T-helper 2 cell (primary cell): ENCODE data around the gene PRKCD.

Source experiments
- DNase-seq, 5 experiments: peaks; one replicate each; pipeline versions ENCODE4 v3.0.0 to v3.0.0-alpha.2; 2012 to 2022

PRKCD gene

GRCh38 chr3:53170325-53171063, 9.5 kb downstream of the PRKCD start:
- DNase-seq = peak in 1 of 5 experiments; percentile 58

DNA sequence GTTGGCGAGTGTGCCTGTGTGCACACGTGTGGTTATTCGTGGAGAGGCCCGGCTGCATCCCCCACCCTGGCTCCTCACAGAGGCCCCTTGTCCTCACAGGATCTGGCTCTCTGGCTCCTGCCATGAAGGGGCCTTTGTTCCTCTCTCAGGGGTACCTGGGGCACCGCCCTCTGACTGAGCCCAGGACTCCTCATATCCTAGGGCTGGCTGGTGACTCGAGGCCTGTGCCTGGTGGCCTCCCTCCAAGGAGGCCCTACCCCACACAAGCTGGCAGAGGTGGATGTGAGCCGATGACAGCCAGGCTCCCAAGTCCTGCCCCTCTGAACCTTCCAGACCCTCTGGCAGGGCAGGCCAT, 10.0 kb downstream of the PRKCD start:
- DNase-seq = no peak

GRCh38 chr3:53171827-53172505, 11.0 kb downstream of the PRKCD start:
- no peak for DNase-seq

- DNase-seq = no peak
Measured at GRCh38 chr3:53173107-53173506, 12.1 kb downstream of the PRKCD start.

DNA sequence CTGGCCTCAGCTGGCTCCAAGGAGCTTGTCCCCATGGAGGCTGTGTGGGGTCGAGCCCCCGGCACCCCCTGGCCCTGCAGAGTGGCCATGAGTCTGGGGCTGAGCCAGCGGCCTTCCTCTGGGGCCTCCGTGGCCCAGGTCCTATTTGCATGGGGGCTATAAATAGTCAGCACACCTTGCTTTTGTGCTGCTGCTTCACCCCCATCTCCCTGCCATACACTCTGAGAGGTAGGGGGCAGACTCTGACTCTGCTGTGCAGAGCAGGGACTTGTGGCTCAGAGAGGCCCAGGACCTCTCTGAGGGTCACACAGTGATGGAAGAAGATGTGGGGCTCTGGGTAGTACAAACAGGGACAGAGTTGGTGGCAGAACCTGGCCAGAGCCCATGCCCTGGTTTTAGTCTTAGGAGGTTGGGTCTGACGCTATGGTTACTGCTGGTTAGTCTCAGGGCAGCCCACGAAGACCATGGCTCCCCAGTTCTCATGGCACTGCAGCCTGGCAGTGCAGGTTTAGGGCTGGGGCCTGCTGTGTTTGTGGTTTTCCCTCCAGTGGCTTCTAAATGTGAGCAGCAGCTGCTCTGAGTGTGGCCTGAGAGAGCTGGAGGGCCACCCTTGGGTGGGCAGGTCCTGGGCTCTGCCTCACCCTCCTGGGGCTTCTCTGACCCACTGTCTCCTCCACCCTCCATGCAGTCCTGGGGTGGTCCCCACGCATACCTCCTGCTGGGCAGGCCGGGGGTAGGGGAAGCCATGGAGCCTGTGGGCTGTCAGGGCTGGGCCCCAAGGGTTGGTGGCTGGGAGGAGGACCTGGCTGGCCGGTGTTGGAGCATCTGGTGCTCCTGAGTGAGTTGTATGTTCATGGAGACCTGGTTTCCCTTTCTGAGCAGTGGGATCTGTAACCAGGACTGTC, 13.6 kb downstream of the PRKCD start:
- no peak for DNase-seq

GRCh38 chr3:53175613-53176540, 14.9 kb downstream of the PRKCD start:
- DNase-seq = no peak

GRCh38 chr3:53178246-53178645, 17.2 kb downstream of the PRKCD start:
- no peak for DNase-seq

DNA sequence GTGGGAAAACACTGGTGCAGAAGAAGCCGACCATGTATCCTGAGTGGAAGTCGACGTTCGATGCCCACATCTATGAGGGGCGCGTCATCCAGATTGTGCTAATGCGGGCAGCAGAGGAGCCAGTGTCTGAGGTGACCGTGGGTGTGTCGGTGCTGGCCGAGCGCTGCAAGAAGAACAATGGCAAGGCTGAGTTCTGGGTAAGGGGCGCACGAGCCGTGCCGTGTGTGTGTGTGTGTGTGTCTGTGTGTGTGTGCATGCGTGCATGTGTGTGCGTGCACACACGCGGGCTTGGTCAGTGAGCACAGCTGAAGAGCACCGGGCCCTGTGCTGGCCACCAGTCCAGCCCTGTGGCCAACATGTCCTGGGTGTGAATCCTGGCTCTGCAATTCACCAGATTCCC, 18.6 kb downstream of the PRKCD start:
- DNase-seq = no peak

DNA sequence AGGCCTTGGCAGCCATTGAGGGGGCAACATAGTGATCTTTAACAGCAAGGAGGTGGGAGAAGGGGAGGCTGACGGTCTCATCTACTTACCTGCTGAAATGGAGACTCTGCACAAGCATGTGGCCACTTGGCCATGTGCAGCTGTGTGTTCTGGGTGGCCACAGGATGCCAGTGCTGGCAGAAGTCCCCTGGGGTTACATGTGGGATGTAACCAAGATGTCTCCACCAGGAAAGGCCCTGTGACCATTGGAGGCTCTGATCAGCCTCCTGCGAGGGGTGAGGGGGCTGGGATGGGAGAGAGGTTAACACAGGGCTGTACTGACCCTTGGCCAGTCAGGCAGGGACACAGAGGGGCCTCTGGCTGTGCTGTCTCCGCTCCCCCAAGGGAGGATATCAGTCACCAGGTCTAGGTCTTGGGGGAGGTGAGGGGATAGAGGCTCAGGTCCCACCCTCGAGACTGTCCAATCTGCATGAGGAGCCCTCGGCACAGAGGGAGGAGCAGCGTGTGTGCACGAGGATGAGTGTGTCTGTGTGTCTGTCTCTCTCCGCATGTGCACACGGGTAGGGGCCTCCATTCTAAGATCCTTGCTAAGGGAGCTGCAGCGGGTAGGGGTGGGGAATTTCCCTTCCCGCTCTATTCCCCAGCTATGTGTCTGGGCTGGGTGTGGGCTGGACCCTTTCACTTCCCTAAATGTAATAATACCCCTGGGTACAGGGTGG, 19.5 kb downstream of the PRKCD start:
- no peak for DNase-seq

DNA sequence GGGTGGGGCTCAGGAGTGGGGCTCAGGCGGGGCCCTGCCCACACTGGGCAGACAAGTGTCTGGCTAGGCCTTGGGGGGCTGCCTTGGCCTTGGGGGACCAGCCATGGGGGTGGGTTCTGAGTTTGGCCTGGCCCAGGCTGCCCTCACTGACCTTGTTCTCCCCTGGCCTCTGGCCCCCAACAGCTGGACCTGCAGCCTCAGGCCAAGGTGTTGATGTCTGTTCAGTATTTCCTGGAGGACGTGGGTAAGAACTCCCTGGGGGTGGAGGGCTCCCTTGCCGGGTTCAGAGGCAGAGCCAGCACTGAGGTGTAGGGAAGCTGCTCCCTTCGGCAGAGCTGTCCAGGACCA, 20.0 kb downstream of the PRKCD start:
- DNase-seq = no peak

DNA sequence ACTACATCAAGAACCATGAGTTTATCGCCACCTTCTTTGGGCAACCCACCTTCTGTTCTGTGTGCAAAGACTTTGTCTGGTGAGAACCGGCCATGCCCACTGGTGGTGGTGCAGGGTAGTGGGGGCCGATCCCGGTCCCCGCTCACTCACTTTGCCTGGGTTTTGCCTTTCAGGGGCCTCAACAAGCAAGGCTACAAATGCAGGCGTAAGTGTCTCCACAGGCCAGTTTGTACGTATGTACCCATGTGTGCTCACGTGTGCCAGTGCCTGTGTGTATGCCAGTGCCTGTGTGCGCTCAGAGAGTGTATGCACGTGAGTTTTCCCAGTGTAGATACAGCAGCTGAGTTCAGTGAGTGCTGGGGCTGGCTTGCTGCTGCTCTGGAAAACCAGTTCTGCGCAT, 20.5 kb downstream of the PRKCD start:
- no peak for DNase-seq

DNA sequence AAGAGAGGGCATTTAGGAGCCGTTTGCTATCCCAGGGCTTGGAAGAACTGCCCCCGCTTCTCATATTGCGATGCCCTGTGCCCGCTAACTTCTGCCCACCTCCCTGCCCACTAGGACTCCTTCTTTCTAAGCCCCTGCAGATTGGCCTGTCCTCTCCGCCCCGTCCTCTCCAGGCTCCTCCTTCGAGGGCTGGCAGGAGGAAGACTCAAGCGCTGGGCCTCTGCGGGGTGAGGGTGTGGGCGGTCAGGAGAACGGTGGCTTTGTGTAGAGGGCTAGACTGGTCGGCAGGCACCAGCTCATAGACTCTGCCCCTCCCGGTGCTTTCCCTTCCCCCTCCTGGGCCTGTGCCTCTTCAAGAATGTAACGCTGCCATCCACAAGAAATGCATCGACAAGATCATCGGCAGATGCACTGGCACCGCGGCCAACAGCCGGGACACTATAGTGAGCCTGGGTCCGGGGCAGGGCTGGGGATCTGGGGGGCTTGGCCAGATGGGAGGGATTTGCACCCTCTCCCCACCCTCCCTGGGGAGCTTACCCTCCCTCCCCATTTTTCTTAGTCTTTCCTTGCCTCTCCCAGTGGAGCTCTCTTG, 21.9 kb downstream of the PRKCD start:
- DNase-seq = no peak

GRCh38 chr3:53183514-53183913, 22.5 kb downstream of the PRKCD start:
- no peak for DNase-seq

DNA sequence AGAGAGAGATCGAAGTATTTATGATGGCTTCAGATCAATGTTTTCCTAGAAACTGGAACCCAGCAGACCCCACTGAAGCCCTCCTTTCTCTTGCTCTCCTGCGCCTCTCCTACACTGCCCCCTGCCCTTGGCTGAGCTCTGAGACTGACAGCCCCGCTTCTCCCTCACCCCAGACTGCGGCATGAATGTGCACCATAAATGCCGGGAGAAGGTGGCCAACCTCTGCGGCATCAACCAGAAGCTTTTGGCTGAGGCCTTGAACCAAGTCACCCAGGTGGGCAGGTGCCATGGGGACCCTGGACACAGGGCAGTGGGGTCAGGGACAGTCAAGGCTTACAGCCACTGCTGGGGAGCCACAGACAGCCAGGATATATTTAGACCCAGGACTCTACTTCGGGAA, 23.7 kb downstream of the PRKCD start:
- no peak for DNase-seq

- DNase-seq = no peak
Measured at GRCh38 chr3:53185761-53186465, 24.9 kb downstream of the PRKCD start.

DNA sequence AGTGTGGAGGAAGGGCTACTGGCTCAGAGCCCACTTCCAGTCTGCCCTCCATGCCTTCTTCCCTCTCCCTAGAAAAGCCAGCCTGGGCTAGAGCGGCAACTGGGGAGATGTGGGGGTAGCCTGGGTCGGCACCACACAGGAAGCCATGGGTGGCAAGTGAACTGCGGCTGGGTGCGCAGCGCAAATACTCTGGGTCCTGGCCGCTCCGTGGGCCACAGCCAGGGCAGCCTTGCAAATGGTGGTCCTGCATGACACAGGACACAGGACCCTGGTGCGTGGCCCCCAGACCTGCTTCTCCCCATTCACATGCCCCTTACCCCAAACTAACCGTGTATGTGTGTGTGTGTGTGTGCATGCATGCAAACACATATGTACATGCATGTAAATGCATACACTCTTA, 25.7 kb downstream of the PRKCD start:
- no peak for DNase-seq

GRCh38 chr3:53187430-53187829, 26.4 kb downstream of the PRKCD start:
- no peak for DNase-seq

- no peak for DNase-seq
Measured at GRCh38 chr3:53188136-53188685, 27.2 kb downstream of the PRKCD start.

GRCh38 chr3:53188720-53189119, 27.7 kb downstream of the PRKCD start:
- no peak for DNase-seq

DNA sequence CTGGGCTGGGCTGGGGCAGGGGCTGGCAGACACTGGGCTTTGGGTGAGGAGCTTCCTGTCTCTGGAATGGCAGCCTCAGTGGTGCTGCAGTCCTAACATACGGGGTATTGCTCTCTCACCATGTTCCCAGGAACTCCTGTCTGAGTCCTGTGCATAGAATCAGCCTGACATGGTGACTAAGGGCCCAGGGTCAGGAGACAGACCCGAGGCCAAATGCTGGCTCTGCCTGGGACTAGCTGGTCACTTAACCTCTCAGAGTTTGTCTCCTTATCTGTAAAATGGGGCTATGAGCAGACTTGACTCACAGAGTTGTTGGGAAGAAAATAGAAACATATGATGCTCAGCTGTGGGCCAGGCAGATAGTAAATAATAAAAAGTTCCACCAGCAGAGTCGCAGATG, 28.3 kb downstream of the PRKCD start:
- DNase-seq = no peak

DNA sequence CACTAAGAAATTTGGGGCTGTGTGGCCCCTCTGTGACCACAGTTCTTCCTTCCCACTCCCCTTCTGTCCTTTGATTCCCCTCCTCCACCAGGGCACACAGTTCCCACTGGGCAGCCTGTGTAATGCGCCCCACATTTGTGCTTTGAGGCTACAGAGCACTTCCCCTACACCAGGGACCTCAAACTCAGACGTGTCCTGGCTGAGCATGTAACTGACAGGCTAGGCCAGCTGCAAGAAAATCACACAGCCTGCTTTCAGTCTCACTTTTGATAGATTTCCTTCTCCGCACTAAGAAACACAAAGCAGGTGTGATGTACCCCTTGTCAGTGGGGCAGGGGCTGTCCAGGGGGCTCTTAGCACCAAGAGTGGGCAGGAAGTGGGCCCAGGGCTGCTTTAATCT, 29.6 kb downstream of the PRKCD start:
- no peak for DNase-seq
